Measurements from ENCODE around the gene DLG1. TPM values are rescaled to one million over a fixed set of nuclear protein-coding genes. Genes with fewer than 3 reads are reported as not detected.
A peak's percentile ranks its signal among the peaks of the same experiment; 100 is the strongest.

DLG1 gene
- polyA plus RNA-seq, 3 donors: 77.3 to 84.0 (median 81.9) TPM

GRCh38 chr3:197165890-197166289 is 132.5 kb downstream of the DLG1 start:
- DNase-seq (ENCODE audit: extremely low read depth in 1 of 11, low read depth in 9 of 11, low spot score in 4 of 11): no peak

GRCh38 chr3:197155046-197155445 is 143.4 kb downstream of the DLG1 start:
- peak in 1 of 11 donors; percentile 8 for DNase-seq (ENCODE audit: extremely low read depth in 1 of 11, low read depth in 9 of 11, low spot score in 4 of 11)

GRCh38 chr3:197151580-197151979 is 146.8 kb downstream of the DLG1 start:
- DNase-seq (ENCODE audit: extremely low read depth in 1 of 11, low read depth in 9 of 11, low spot score in 4 of 11): peak in 7 of 11 donors; percentile 4 to 32 (median 9)

GRCh38 chr3:197149528-197149927 is 148.9 kb downstream of the DLG1 start:
- no peak for DNase-seq (ENCODE audit: extremely low read depth in 1 of 11, low read depth in 9 of 11, low spot score in 4 of 11)

DNA sequence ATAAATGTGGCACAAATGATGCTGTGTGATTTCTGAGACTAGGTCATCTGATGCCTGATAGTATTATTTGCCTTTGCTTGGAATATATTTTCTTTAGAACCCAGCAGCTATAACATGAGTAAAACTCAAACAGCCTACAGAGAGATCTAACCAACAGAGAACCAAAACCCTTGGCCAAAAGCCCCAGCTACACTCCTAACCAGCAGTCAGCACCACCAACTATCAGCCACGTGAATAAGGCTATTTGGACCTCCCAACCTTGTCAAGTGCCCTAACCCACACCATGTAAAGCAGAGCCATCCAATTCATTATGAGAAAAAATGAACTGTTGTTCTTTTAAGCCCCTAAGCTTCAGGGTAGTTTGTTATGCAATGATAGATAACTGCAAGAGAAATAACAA is 154.2 kb downstream of the DLG1 start:
- DNase-seq (ENCODE audit: extremely low read depth in 1 of 11, low read depth in 9 of 11, low spot score in 4 of 11): no peak

DNA sequence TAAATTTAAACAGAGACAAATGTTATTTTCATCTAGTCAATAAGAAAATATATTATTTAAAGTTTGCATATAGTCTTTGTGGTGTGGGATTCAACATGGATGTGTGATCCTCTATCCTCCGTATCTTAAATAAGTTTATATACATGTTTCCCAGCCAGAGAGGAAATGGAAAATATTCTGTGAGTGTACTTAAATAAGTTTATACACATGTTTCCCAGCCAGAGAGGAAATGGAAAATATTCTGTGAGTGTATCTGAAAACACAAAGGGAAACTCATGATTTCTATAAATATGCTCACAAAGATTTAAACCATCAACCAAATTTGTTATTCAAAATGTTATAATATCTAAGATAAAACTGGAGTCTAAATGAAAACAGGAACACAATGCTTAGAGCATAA is 158.8 kb downstream of the DLG1 start:
- no peak for DNase-seq (ENCODE audit: extremely low read depth in 1 of 11, low read depth in 9 of 11, low spot score in 4 of 11)

GRCh38 chr3:197137751-197138150 is 160.7 kb downstream of the DLG1 start:
- DNase-seq (ENCODE audit: extremely low read depth in 1 of 11, low read depth in 9 of 11, low spot score in 4 of 11): no peak

DNA sequence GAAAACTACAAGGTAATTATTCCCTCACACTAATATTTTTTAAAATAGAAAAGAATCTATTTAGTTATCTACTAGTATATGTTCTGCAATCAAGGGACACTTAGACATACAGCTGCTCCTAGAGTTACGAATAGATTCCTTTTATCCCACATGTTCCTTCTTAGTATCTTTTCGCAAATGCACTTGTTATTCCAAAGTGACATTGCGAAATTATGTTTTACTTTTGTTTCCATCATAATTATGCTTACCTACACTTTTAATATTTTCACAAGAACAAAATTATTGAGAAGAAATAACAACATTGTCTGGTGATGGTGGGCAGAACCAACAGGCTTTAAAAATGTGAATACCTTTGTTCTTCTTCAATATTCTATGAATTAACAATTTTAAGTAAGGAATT is 161.7 kb downstream of the DLG1 start:
- no peak for DNase-seq (ENCODE audit: extremely low read depth in 1 of 11, low read depth in 9 of 11, low spot score in 4 of 11)

GRCh38 chr3:197135212-197135611 is 163.2 kb downstream of the DLG1 start:
- no peak for DNase-seq (ENCODE audit: extremely low read depth in 1 of 11, low read depth in 9 of 11, low spot score in 4 of 11)

DNA sequence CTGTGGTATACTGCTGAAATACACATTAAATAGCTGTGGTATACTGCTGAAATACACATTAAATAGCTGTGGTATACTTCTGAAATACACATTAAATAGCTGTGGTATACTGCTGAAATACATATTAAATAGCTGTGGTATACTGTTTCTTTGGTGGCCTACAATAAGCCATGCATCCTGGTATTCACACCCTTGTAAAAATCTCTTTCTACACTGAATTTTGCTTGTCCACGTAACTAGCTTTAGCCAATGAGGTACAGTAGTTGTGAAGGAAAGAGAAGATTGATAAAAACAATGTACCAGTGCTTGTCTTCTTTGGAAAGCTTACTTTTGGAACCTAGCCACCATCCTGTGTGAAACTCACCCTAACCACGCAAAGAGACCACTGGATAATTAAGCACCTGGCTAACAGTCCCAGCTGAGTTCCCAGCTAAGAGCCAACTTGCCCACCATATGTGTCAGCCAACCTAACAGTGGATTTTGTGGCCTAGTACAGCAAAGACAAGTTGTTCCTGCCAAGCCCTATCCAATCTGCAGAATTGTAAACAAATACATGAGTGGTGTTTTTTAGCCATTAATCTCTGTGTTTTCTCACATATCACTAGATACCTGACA is 165.4 kb downstream of the DLG1 start:
- DNase-seq (ENCODE audit: extremely low read depth in 1 of 11, low read depth in 9 of 11, low spot score in 4 of 11): no peak

- DNase-seq (ENCODE audit: extremely low read depth in 1 of 11, low read depth in 9 of 11, low spot score in 4 of 11): no peak
Observed at GRCh38 chr3:197125636-197126035, 172.8 kb downstream of the DLG1 start.

DNA sequence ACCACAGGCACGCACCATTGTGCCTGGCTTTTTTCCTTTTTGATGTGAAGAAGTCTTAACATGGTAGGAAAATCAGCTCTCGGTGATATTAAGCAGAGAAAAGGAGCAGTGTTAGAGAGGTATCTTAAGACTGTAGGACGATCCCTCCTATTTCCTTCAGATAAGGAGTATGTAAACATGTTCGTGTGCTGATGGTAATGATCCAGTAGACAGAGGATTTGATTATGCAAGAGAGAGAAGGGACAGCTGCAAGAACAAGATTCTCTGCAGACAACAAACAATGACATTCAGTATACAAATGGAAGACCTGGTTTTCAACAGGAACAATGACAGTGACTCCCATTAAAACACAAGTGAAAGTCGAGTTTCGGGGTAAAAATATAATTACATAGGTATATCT is 173.7 kb downstream of the DLG1 start:
- DNase-seq (ENCODE audit: extremely low read depth in 1 of 11, low read depth in 9 of 11, low spot score in 4 of 11): no peak

DNA sequence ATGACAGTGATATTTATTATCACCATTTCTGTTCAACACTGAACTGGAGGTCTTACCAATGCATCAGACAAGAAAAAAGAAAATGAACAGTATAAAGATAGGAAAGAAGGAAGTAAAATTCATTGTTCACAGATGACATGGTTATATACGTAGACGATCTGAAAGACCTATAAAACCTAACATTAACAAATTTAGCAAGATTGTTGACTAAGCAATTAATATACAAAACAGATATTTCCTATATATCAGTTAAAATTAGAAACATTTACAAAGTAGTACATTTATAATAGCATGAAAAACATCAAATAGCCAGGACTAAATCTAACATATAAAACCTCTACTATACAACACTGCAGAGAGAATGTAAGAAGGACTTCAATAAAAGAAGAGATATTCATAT is 176.0 kb downstream of the DLG1 start:
- DNase-seq (ENCODE audit: extremely low read depth in 1 of 11, low read depth in 9 of 11, low spot score in 4 of 11): no peak

- DNase-seq (ENCODE audit: extremely low read depth in 1 of 11, low read depth in 9 of 11, low spot score in 4 of 11): no peak
Observed at GRCh38 chr3:197117114-197117513, 181.3 kb downstream of the DLG1 start.

GRCh38 chr3:197114007-197114406 is 184.4 kb downstream of the DLG1 start:
- no peak for DNase-seq (ENCODE audit: extremely low read depth in 1 of 11, low read depth in 9 of 11, low spot score in 4 of 11)

DNA sequence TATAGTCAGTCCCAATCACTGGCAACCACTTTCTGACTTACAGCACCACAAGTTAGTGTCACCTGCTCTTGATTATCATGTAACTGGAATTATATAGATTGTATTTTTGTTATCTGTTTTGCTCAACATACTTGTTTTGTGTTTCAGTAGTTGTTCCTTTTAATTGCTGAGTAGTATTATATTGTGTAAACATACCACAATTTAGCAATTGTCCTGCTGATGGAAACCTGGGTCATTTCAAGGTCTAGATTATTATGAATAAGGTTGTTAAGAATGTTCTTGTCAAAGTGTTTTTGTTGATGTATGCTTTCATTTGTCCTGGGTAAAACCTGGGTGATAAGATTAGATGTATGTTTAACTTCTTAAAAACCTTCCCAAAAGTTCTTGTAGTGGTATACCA is 186.7 kb downstream of the DLG1 start:
- DNase-seq (ENCODE audit: extremely low read depth in 1 of 11, low read depth in 9 of 11, low spot score in 4 of 11): no peak

GRCh38 chr3:197105786-197106185 is 192.6 kb downstream of the DLG1 start:
- no peak for DNase-seq (ENCODE audit: extremely low read depth in 1 of 11, low read depth in 9 of 11, low spot score in 4 of 11)

- no peak for DNase-seq (ENCODE audit: extremely low read depth in 1 of 11, low read depth in 9 of 11, low spot score in 4 of 11)
Observed at GRCh38 chr3:197104738-197105137, 193.7 kb downstream of the DLG1 start.

- no peak for DNase-seq (ENCODE audit: extremely low read depth in 1 of 11, low read depth in 9 of 11, low spot score in 4 of 11)
Observed at GRCh38 chr3:197103766-197104165, 194.6 kb downstream of the DLG1 start.

GRCh38 chr3:197093871-197094270 is 204.5 kb downstream of the DLG1 start:
- DNase-seq (ENCODE audit: extremely low read depth in 1 of 11, low read depth in 9 of 11, low spot score in 4 of 11): no peak

- DNase-seq (ENCODE audit: extremely low read depth in 1 of 11, low read depth in 9 of 11, low spot score in 4 of 11): peak in 8 of 11 donors; percentile 12 to 45 (median 25)
Observed at GRCh38 chr3:197088370-197088769, 210.0 kb downstream of the DLG1 start.

- DNase-seq (ENCODE audit: extremely low read depth in 1 of 11, low read depth in 9 of 11, low spot score in 4 of 11): no peak
Observed at GRCh38 chr3:197085137-197085536, 213.3 kb downstream of the DLG1 start.

Measured in renal cortex interstitium (tissue), 11 donors.